Measurements from ENCODE around the gene SMAD1.
"Not testable (repeated sequence)": the region's sequence is repeated elsewhere in the genome, so short reads cannot be mapped to it uniquely, and the experiment has no call there.

SMAD1 gene

GRCh38 chr4:145566086-145566708 lies 84.5 kb downstream of the SMAD1 start:
- DNase-seq, result no peak

- DNase-seq, result no peak
Observed at GRCh38 chr4:145566768-145567167, 85.1 kb downstream of the SMAD1 start.

DNA sequence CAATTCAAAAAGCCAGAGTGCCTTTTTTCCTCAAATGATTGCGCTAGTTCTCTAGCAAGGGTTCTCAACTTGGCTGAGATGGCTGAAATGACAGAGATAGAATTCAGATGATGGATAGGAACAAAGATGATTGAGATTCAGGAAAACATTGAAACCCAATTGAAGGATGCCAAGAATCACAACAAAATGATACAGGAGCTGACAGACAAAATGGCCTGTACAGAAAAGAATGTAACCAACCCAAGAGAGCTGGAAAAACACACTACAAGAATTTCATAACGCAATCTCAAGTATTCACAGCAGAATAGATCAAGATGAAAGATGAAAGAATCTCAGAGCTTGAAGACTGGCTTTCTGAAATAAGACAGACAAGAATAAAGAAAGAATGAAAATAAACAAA lies 85.9 kb downstream of the SMAD1 start:
- no peak for DNase-seq

DNA sequence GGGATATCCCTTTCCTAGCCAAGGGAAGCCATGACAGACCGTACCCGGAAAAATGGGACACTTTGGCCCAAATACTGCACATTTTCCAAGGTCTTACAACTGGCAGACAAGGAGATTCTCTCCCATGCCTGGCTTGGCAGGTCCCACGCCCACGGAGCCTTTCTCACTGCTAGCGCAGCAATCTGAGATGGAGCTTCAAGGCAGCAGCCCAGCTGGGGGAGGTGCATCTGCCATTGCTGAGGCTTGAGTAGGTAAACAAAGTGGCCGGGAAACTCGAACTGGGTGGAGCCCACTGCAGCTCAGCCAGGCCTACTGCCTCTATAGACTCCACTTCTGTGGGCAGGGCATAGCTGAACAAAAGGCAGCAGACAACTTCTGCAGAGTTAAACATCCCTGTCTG lies 92.9 kb downstream of the SMAD1 start:
- DNase-seq, result not testable (repeated sequence)

- no peak for DNase-seq
Observed at GRCh38 chr4:145580906-145581305, 99.3 kb downstream of the SMAD1 start.

GRCh38 chr4:145583191-145584055 lies 101.8 kb downstream of the SMAD1 start:
- DNase-seq, result no peak

- DNase-seq, result no peak
Observed at GRCh38 chr4:145587088-145587754, 105.6 kb downstream of the SMAD1 start.

- DNase-seq, result not testable (repeated sequence)
Observed at GRCh38 chr4:145589381-145589780, 107.7 kb downstream of the SMAD1 start.

GRCh38 chr4:145589916-145590702 lies 108.5 kb downstream of the SMAD1 start:
- no peak for DNase-seq

DNA sequence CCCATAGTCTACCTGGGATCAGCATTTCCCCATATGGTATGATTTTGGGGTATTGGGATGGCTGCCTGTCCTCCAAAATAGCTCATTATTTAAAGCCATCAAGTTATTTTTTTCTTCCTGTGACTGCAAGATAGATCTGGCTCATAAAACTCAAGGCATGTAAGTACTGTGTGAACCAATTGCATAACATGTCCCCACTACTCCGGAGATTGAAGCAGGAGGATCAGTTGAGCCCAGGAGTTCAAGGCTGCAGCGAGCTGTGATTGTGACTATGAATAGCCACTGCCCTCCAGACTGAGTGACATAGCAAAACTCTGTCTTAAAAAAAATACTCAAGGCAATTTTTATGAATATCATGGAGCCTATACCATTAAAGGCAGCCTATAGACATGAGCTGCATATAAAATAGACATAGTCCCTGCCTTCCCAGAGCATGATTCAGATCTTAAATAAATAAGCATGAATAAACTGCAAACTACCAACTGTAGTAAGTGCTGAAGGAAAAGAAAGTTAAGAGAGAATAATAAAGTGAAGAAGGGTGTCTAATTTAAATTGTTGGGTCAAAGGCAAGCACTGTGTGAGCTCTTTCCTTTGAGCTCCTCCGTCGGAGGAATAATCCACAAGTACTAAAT lies 120.6 kb downstream of the SMAD1 start:
- no peak for DNase-seq

- no peak for DNase-seq
Observed at GRCh38 chr4:145605941-145606340, 124.3 kb downstream of the SMAD1 start.

Measured in RPMI8226 (cell line).